ENCODE measurements around the gene EARS2. TPM values are rescaled to one million over a fixed set of nuclear protein-coding genes. Genes with fewer than 3 reads are reported as not detected.
A peak's percentile ranks its signal among the peaks of the same experiment; 100 is the strongest.

Gene EARS2
- total RNA-seq, 1 experiment from 2014 or later: 55.9 TPM

DNA sequence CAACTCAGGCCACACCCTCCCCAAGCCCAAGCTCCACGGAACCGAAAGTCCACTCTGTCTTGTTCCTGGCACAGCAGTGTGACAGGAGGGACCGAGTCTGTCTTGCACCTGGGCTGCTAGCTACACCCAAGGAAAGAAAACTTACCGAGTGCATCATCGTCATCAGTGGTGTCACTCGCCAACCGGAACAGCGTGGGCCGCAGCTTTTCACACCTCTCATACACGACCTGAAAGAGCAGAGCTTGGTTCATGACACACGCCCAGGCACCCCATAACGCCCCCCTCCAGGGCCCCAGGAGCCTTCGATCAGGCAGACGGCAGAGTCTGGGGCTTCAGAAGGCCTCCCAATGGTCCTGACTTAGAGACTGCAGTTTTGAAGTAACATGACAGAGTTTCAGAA, 74.4 kb downstream of the EARS2 start:
- no peak for TF ChIP-seq SMAD3 (CRISPR knock-in tag; IDR thresholded peaks at IDR 0.05; ENCODE audit: borderline replicate concordance)
- no peak for TF ChIP-seq NR1H2 (CRISPR knock-in tag; IDR thresholded peaks at IDR 0.05)
- TF ChIP-seq, protein P1, sequence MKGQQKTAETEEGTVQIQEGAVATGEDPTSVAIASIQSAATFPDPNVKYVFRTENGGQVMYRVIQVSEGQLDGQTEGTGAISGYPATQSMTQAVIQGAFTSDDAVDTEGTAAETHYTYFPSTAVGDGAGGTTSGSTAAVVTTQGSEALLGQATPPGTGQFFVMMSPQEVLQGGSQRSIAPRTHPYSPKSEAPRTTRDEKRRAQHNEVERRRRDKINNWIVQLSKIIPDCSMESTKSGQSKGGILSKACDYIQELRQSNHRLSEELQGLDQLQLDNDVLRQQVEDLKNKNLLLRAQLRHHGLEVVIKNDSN (CRISPR knock-in tag; IDR thresholded peaks at IDR 0.05): no peak
- TF ChIP-seq GABPB1 (CRISPR knock-in tag; IDR thresholded peaks at IDR 0.05): no peak
- no peak for TF ChIP-seq ZNF121 (CRISPR knock-in tag; IDR thresholded peaks at IDR 0.05)
- no peak for TF ChIP-seq CBFB (CRISPR knock-in tag; IDR thresholded peaks at IDR 0.05; ENCODE audit: low read depth)
- no peak for TF ChIP-seq ZNF671 (CRISPR knock-in tag; IDR thresholded peaks at IDR 0.05)
- no peak for TF ChIP-seq FOXJ3 (CRISPR knock-in tag; IDR thresholded peaks at IDR 0.05; ENCODE audit: borderline replicate concordance)
- TF ChIP-seq, protein P2, sequence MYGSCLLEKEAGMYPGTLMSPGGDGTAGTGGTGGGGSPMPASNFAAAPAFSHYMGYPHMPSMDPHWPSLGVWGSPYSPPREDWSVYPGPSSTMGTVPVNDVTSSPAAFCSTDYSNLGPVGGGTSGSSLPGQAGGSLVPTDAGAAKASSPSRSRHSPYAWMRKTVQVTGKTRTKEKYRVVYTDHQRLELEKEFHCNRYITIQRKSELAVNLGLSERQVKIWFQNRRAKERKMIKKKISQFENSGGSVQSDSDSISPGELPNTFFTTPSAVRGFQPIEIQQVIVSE (CRISPR knock-in tag; IDR thresholded peaks at IDR 0.05; ENCODE audit: borderline replicate concordance): no peak
- Mint-ChIP-seq H3K9me3 (no peaks in the 10 kb centered on the region), H3K4me1 (no peaks in the 10 kb centered on the region), H3K27me3 (ENCODE audit: low read depth) (no peaks in the 10 kb centered on the region), H3K27ac (peak overlapping the region; percentile 3; the same call in 1 of the 2 replicates), H3K4me3 (no peak overlapping the region), H3K36me3 (peaks cover 88% of the 10 kb centered on the region)
- CTCF ChIA-PET: no interaction called here
- DNase-seq (ENCODE audit: low spot score): no peak
- ATAC-seq: no peak
- POLR2A ChIA-PET: no interaction called here

DNA sequence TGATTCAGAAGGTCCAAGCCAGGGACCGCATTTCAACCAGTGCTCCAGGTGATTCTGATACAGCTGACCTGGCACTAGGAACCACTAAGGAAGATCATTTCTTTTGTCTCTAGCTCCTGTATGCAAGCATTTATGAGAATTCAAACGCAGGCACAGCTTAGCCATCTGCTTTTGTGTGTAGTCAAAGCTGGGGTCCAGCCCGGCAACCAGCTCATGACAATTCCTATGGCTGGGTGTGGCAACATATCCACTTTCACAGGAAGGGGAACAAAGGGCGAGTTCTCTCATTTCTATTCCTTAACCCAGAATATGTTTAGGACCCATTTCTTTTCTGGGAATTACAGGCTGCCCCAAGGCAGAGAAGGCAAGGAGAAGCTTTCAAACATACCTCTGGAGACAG, 76.9 kb downstream of the EARS2 start:
- no peak overlapping the region for H3K27ac Mint-ChIP-seq
- H3K4me1 Mint-ChIP-seq: no peaks in the 10 kb centered on the region
- peaks cover 87% of the 10 kb centered on the region for H3K36me3 Mint-ChIP-seq
- DNase-seq (ENCODE audit: low spot score): no peak
- TF ChIP-seq, protein P3, sequence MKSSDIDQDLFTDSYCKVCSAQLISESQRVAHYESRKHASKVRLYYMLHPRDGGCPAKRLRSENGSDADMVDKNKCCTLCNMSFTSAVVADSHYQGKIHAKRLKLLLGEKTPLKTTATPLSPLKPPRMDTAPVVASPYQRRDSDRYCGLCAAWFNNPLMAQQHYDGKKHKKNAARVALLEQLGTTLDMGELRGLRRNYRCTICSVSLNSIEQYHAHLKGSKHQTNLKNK (CRISPR knock-in tag; IDR thresholded peaks at IDR 0.05): no peak
- TF ChIP-seq SMAD3 (CRISPR knock-in tag; IDR thresholded peaks at IDR 0.05; ENCODE audit: borderline replicate concordance) (no peak), SP1 (CRISPR knock-in tag; conservative IDR thresholded peaks at IDR 0.05) (no peak), JAZF1 (CRISPR knock-in tag; IDR thresholded peaks at IDR 0.05) (no peak), NR2C2 (CRISPR knock-in tag; IDR thresholded peaks at IDR 0.05) (no peak), ZNF396 (CRISPR knock-in tag; IDR thresholded peaks at IDR 0.05; ENCODE audit: borderline replicate concordance) (no peak), CREB1 (CRISPR knock-in tag; IDR thresholded peaks at IDR 0.05) (no peak), ZBTB21 (CRISPR knock-in tag; IDR thresholded peaks at IDR 0.05; ENCODE audit: borderline replicate concordance) (no peak), ZNF671 (CRISPR knock-in tag; IDR thresholded peaks at IDR 0.05) (no peak)
- TF ChIP-seq, protein P4, sequence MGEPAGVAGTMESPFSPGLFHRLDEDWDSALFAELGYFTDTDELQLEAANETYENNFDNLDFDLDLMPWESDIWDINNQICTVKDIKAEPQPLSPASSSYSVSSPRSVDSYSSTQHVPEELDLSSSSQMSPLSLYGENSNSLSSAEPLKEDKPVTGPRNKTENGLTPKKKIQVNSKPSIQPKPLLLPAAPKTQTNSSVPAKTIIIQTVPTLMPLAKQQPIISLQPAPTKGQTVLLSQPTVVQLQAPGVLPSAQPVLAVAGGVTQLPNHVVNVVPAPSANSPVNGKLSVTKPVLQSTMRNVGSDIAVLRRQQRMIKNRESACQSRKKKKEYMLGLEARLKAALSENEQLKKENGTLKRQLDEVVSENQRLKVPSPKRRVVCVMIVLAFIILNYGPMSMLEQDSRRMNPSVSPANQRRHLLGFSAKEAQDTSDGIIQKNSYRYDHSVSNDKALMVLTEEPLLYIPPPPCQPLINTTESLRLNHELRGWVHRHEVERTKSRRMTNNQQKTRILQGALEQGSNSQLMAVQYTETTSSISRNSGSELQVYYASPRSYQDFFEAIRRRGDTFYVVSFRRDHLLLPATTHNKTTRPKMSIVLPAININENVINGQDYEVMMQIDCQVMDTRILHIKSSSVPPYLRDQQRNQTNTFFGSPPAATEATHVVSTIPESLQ (CRISPR knock-in tag; IDR thresholded peaks at IDR 0.05): no peak
- TF ChIP-seq, protein P5, sequence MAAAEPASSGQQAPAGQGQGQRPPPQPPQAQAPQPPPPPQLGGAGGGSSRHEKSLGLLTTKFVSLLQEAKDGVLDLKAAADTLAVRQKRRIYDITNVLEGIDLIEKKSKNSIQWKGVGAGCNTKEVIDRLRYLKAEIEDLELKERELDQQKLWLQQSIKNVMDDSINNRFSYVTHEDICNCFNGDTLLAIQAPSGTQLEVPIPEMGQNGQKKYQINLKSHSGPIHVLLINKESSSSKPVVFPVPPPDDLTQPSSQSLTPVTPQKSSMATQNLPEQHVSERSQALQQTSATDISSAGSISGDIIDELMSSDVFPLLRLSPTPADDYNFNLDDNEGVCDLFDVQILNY (CRISPR knock-in tag; IDR thresholded peaks at IDR 0.05): no peak
- TF ChIP-seq, protein P6, sequence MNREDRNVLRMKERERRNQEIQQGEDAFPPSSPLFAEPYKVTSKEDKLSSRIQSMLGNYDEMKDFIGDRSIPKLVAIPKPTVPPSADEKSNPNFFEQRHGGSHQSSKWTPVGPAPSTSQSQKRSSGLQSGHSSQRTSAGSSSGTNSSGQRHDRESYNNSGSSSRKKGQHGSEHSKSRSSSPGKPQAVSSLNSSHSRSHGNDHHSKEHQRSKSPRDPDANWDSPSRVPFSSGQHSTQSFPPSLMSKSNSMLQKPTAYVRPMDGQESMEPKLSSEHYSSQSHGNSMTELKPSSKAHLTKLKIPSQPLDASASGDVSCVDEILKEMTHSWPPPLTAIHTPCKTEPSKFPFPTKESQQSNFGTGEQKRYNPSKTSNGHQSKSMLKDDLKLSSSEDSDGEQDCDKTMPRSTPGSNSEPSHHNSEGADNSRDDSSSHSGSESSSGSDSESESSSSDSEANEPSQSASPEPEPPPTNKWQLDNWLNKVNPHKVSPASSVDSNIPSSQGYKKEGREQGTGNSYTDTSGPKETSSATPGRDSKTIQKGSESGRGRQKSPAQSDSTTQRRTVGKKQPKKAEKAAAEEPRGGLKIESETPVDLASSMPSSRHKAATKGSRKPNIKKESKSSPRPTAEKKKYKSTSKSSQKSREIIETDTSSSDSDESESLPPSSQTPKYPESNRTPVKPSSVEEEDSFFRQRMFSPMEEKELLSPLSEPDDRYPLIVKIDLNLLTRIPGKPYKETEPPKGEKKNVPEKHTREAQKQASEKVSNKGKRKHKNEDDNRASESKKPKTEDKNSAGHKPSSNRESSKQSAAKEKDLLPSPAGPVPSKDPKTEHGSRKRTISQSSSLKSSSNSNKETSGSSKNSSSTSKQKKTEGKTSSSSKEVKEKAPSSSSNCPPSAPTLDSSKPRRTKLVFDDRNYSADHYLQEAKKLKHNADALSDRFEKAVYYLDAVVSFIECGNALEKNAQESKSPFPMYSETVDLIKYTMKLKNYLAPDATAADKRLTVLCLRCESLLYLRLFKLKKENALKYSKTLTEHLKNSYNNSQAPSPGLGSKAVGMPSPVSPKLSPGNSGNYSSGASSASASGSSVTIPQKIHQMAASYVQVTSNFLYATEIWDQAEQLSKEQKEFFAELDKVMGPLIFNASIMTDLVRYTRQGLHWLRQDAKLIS (CRISPR knock-in tag; IDR thresholded peaks at IDR 0.05; ENCODE audit: borderline replicate concordance): no peak
- TF ChIP-seq, protein P7, sequence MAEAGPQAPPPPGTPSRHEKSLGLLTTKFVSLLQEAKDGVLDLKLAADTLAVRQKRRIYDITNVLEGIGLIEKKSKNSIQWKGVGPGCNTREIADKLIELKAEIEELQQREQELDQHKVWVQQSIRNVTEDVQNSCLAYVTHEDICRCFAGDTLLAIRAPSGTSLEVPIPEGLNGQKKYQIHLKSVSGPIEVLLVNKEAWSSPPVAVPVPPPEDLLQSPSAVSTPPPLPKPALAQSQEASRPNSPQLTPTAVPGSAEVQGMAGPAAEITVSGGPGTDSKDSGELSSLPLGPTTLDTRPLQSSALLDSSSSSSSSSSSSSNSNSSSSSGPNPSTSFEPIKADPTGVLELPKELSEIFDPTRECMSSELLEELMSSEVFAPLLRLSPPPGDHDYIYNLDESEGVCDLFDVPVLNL (CRISPR knock-in tag; IDR thresholded peaks at IDR 0.05; ENCODE audit: borderline replicate concordance, low read depth): no peak
- H3K9me3 Mint-ChIP-seq: no peaks in the 10 kb centered on the region
- no peak for ATAC-seq
- ChIA-PET POLR2A (no interaction called here), CTCF (no interaction called here)
- H3K27me3 Mint-ChIP-seq (ENCODE audit: low read depth): no peaks in the 10 kb centered on the region
- H3K4me3 Mint-ChIP-seq: no peak overlapping the region

All from WTC11 (cell line).